ENCODE measurements around the gene SIGLEC11.

- TF ChIP-seq TAF1 (conservative IDR thresholded peaks at IDR 0.05) (no peak), MAX (IDR thresholded peaks at IDR 0.05) (no peak), CTCF (IDR thresholded peaks at IDR 0.05; ENCODE audit: low read depth, low read length, missing input control) (no peak), EGR1 (IDR thresholded peaks at IDR 0.05; ENCODE audit: low read depth in 2 of 2) (no peak), REST (IDR thresholded peaks at IDR 0.05) (no peak), ZBTB33 (IDR thresholded peaks at IDR 0.05) (no peak), RAD21 (IDR thresholded peaks at IDR 0.05) (no peak), HNF4G (IDR thresholded peaks at IDR 0.05) (no peak), RXRA (IDR thresholded peaks at IDR 0.05) (no peak), ATF3 (IDR thresholded peaks at IDR 0.05) (no peak)
These were observed 16.9 kb upstream of the SIGLEC11 start for GRCh38 chr19:49977881-49978280.

All from liver (tissue), 3 donors.